Panc1 (cell line): Measurements from ENCODE around the gene MYO18B. TPM values are rescaled to one million over a fixed set of nuclear protein-coding genes. Genes with fewer than 3 reads are reported as not detected.

ENCODE experiments used
- ATAC-seq: fragments of 200-7000 bp; cut with Tn5 transposase; 2 replicates; pipeline ENCODE4 v1.9.1; 2020; ENCODE audit warnings: mild to moderate bottlenecking, moderate library complexity
- BruUV-seq: library from RNA; stranded (reverse); fragments of 400-500 nt; replicated peaks from 2 replicates; lab custom pipeline; 2021; lab: Mats Ljungman, UMichigan
- CTCF ChIA-PET: fragments of 300-600 bp; sonication (Branson Sonifier 250); formaldehyde crosslinking; loops from one replicate; lab custom pipeline; 2022; ENCODE audit warnings: antibody characterized with exemption; lab: Charles Lee
- POLR2A ChIA-PET: fragments of 300-600 bp; sonication (Branson Sonifier 250); formaldehyde crosslinking; loops from one replicate; lab custom pipeline; 2022; ENCODE audit warnings: antibody characterized with exemption; lab: Charles Lee
- DNase-seq: peaks from one replicate; pipeline ENCODE4 v3.0.0-alpha.2; 2010; ENCODE audit warnings: low read depth, low spot score
- H3K27ac ChIP-seq: 2 replicates; pipeline ENCODE4 v1.5.1; 2011; ENCODE audit warnings: mild to moderate bottlenecking, low read length, inconsistent platforms
- H3K27me3 ChIP-seq: fragments of 200-500 bp; sonication (Bioruptor generic); 2 replicates; pipeline ENCODE4 v1.6.0; 2014; ENCODE audit warnings: low read length, inconsistent platforms; ENCODE audit not compliant: control insufficient read depth, insufficient read depth
- H3K36me3 ChIP-seq: fragments of 200-500 bp; sonication (Bioruptor generic); 2 replicates; pipeline ENCODE4 v1.5.1; 2014; ENCODE audit warnings: inconsistent platforms, mild to moderate bottlenecking, low read length, moderate library complexity; ENCODE audit not compliant: control insufficient read depth, insufficient read depth
- H3K4me1 ChIP-seq: 2 replicates; pipeline ENCODE4 v1.5.1; 2011; ENCODE audit warnings: inconsistent platforms, mild to moderate bottlenecking, low read length, moderate library complexity; ENCODE audit not compliant: control insufficient read depth, insufficient read depth
- H3K4me3 ChIP-seq, 2 experiments: 2 replicates each; pipeline ENCODE4 v1.5.1; 2011 to 2012; ENCODE audit warnings: low read depth in 2 of 2, low read length in 2 of 2, mild to moderate bottlenecking in 2 of 2, inconsistent platforms in 1 of 2, moderate library complexity in 1 of 2
- H3K9me3 ChIP-seq: fragments of 200-500 bp; sonication (Bioruptor generic); 2 replicates; pipeline ENCODE4 v1.5.1; 2014; ENCODE audit warnings: low read depth, mild to moderate bottlenecking, inconsistent platforms, low read length, moderate library complexity; ENCODE audit not compliant: control insufficient read depth, insufficient read depth
- POLR2AphosphoS5 ChIP-seq: IDR thresholded peaks from 2 replicates; pipeline ENCODE4 v1.6.1; 2012; ENCODE audit warnings: mild to moderate bottlenecking, low read depth, low read length, moderate library complexity
- SIN3A ChIP-seq: IDR thresholded peaks from 2 replicates; pipeline ENCODE4 v1.6.1; 2012; ENCODE audit warnings: low read depth, mild to moderate bottlenecking, low read length, moderate library complexity, borderline replicate concordance; ENCODE audit not compliant: insufficient read depth
- TCF7L2 ChIP-seq: IDR thresholded peaks from 2 replicates; pipeline ENCODE4 v1.6.1; 2011; ENCODE audit warnings: mild to moderate bottlenecking, low read depth, low read length, inconsistent platforms
- in situ Hi-C: cut with HindIII; loops from 2 replicates; pipeline ENCODE4 v1.10.0; 2016; ENCODE audit warnings: low sequenced_read_pairs, low pct_unique_long_range_greater_than_20kb
- intact Hi-C: fragments of 100-400 bp; cut with micrococcal nuclease; formaldehyde crosslinking; loops from one replicate; pipeline ENCODE4 v1.10.0; 2022; ENCODE audit not compliant: unreplicated experiment
- total RNA-seq: library from RNA; stranded (reverse); gene quantifications from one replicate; pipeline ENCODE4 v1.2.1, GENCODE V29; 2021; ENCODE audit not compliant: unreplicated experiment
- TF ChIP-seq, protein P1 (sequence below): fragments of 450-650 bp; IDR thresholded peaks from 2 replicates; pipeline ENCODE4 v1.5.1; 2017; ENCODE audit warnings: mild to moderate bottlenecking
- TF ChIP-seq, protein P2 (sequence below), 2 experiments: IDR thresholded peaks; 2 replicates each; pipeline ENCODE4 v1.6.1; 2011 to 2012; ENCODE audit warnings: low read depth in 2 of 2, control low read depth in 1 of 2, low read length in 1 of 2, mild to moderate bottlenecking in 1 of 2, moderate library complexity in 1 of 2; ENCODE audit not compliant: insufficient read depth in 1 of 2

MYO18B gene
- total RNA-seq, 1 experiment from 2014 or later = not detected

DNA sequence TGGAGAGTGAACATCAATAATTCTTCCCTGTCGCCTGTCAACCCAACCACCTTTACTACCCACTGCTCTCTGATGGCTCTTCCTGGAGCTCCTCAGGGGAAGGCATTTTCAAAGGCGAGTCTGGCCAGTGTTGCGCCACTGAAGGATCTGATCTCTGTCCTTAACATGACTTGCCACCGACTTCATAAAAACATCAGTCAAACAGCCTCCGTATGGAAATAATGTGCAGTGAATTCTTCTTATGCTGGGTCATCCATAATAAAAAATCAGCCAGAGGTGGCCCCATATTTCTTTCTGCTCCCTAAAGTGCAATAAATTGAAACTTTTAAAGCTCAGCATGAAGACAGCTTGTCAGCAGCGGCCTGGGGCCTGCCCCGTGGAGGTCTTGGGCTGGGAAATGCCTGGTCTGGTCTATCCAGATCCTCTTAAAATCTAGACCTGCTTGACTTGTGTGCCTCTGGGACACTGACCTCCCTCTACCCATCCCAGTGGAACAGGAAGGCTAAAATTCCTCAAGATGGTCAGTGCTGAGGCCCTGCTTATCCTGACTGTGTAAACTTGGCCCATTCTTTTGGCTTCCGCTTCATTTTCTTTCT is 199.5 kb downstream of the MYO18B start:
- ChIA-PET CTCF (no interaction called here), POLR2A (no interaction called here)
- in situ Hi-C loops (no loop called here), intact Hi-C loops (no loop called here)
- Histone ChIP-seq H3K4me1 (no peaks in the 10 kb centered on the region), H3K36me3 (no peaks in the 10 kb centered on the region), H3K9me3 (no peaks in the 10 kb centered on the region), H3K4me3 (no peak overlapping the region), H3K27ac (no peak overlapping the region), H3K27me3 (peaks cover 2% of the 10 kb centered on the region)
- no TSS peak for BruUV-seq
- ATAC-seq (no peak), DNase-seq (no peak)
- TF ChIP-seq POLR2AphosphoS5 = no peak
- TF ChIP-seq, protein P1, sequence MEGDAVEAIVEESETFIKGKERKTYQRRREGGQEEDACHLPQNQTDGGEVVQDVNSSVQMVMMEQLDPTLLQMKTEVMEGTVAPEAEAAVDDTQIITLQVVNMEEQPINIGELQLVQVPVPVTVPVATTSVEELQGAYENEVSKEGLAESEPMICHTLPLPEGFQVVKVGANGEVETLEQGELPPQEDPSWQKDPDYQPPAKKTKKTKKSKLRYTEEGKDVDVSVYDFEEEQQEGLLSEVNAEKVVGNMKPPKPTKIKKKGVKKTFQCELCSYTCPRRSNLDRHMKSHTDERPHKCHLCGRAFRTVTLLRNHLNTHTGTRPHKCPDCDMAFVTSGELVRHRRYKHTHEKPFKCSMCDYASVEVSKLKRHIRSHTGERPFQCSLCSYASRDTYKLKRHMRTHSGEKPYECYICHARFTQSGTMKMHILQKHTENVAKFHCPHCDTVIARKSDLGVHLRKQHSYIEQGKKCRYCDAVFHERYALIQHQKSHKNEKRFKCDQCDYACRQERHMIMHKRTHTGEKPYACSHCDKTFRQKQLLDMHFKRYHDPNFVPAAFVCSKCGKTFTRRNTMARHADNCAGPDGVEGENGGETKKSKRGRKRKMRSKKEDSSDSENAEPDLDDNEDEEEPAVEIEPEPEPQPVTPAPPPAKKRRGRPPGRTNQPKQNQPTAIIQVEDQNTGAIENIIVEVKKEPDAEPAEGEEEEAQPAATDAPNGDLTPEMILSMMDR = no peak
- TF ChIP-seq SIN3A = no peak
- TF ChIP-seq TCF7L2 = no peak
- TF ChIP-seq, protein P2, sequence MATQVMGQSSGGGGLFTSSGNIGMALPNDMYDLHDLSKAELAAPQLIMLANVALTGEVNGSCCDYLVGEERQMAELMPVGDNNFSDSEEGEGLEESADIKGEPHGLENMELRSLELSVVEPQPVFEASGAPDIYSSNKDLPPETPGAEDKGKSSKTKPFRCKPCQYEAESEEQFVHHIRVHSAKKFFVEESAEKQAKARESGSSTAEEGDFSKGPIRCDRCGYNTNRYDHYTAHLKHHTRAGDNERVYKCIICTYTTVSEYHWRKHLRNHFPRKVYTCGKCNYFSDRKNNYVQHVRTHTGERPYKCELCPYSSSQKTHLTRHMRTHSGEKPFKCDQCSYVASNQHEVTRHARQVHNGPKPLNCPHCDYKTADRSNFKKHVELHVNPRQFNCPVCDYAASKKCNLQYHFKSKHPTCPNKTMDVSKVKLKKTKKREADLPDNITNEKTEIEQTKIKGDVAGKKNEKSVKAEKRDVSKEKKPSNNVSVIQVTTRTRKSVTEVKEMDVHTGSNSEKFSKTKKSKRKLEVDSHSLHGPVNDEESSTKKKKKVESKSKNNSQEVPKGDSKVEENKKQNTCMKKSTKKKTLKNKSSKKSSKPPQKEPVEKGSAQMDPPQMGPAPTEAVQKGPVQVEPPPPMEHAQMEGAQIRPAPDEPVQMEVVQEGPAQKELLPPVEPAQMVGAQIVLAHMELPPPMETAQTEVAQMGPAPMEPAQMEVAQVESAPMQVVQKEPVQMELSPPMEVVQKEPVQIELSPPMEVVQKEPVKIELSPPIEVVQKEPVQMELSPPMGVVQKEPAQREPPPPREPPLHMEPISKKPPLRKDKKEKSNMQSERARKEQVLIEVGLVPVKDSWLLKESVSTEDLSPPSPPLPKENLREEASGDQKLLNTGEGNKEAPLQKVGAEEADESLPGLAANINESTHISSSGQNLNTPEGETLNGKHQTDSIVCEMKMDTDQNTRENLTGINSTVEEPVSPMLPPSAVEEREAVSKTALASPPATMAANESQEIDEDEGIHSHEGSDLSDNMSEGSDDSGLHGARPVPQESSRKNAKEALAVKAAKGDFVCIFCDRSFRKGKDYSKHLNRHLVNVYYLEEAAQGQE (IDR thresholded peaks at IDR 0.05; ENCODE audit: insufficient read depth in 1 of 2, low read depth in 2 of 2, low read length in 1 of 2) = no peak

DNA sequence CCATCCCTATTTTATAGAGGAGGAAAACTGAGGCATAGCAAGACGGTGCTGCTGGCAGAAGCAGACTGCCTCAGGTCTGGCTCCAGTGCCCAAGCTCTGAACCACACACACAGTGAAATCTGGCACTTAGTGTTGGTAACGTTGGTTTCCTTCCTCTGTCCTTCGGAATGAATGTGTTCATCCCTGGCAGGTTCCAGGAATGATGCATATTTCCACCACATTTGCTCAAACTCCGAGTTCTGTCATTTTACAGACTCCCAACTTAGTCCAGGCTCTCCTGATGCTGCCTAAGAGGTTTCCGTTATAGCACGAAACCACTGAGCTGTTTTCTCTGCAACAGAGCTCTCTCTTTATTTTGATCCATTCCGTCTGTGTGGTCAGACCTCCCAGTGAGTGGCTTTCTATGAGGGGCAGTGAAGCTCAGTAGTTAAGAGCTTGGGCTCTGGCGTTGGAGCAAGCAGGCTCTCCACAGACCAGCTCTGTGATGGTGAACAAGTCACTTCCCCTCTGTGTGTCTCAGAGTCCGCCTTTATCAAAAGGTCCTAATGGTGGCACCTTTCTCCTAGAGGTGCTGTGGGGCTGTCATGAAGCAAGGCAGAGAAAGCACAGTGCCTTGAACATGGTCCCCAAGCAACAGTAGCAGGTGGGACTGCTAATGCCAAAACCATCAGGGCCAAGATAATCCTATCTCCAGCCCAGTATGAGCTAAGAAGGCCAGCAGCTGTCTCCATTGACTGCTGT is 200.3 kb downstream of the MYO18B start:
- no TSS peak for BruUV-seq
- H3K27ac ChIP-seq = no peak overlapping the region

More for the DNA sequence above, 200.3 kb downstream of the MYO18B start:
- peaks cover 2% of the 10 kb centered on the region for H3K27me3 ChIP-seq
- intact Hi-C loops (no loop called here), in situ Hi-C loops (no loop called here)
- H3K4me3 ChIP-seq = no peak overlapping the region
- POLR2A ChIA-PET = no interaction called here
- TF ChIP-seq POLR2AphosphoS5 (no peak), TCF7L2 (no peak), SIN3A (no peak)
- TF ChIP-seq, protein P2 (IDR thresholded peaks at IDR 0.05; ENCODE audit: insufficient read depth in 1 of 2, low read depth in 2 of 2, low read length in 1 of 2) = no peak
- TF ChIP-seq, protein P1 = no peak
- no peak for ATAC-seq
- DNase-seq = no peak
- CTCF ChIA-PET = no interaction called here
- H3K36me3 ChIP-seq = no peaks in the 10 kb centered on the region
- no peaks in the 10 kb centered on the region for H3K9me3 ChIP-seq
- H3K4me1 ChIP-seq = no peaks in the 10 kb centered on the region
